Ishikawa (cell line): ENCODE data around the gene STXBP5.

Experiments
- CEBPB ChIP-seq: IDR thresholded peaks from 2 replicates; pipeline ENCODE4 v1.6.1; 2012
- CREB1 ChIP-seq: IDR thresholded peaks from 2 replicates; pipeline ENCODE4 v1.6.1; 2012; ENCODE audit warnings: low read depth
- EGR1 ChIP-seq: IDR thresholded peaks from 2 replicates; pipeline ENCODE4 v1.6.1; 2012
- EP300 ChIP-seq: IDR thresholded peaks from 2 replicates; pipeline ENCODE4 v1.6.1; 2012; ENCODE audit warnings: borderline replicate concordance
- FOXM1 ChIP-seq: IDR thresholded peaks from 2 replicates; pipeline ENCODE4 v1.6.1; 2012; ENCODE audit warnings: low read depth, borderline replicate concordance
- NFIC ChIP-seq: IDR thresholded peaks from 2 replicates; pipeline ENCODE4 v1.6.1; 2012
- RAD21 ChIP-seq: IDR thresholded peaks from 2 replicates; pipeline ENCODE4 v1.6.1; 2012; ENCODE audit warnings: low read depth
- REST ChIP-seq: IDR thresholded peaks from 2 replicates; pipeline ENCODE4 v1.6.1; 2012; ENCODE audit warnings: low read depth, mild to moderate bottlenecking
- TAF1 ChIP-seq: IDR thresholded peaks from 2 replicates; pipeline ENCODE4 v1.6.1; 2012; ENCODE audit warnings: low read depth, mild to moderate bottlenecking
- TCF12 ChIP-seq: IDR thresholded peaks from 2 replicates; pipeline ENCODE4 v1.6.1; 2012; ENCODE audit warnings: low read depth
- TEAD4 ChIP-seq: IDR thresholded peaks from 2 replicates; pipeline ENCODE4 v1.6.1; 2012
- YY1 ChIP-seq: IDR thresholded peaks from 2 replicates; pipeline ENCODE4 v1.6.1; 2012; ENCODE audit warnings: low read depth
- ZBTB7A ChIP-seq: IDR thresholded peaks from 2 replicates; pipeline ENCODE4 v1.6.1; 2012; ENCODE audit warnings: low read depth
- TF ChIP-seq, protein P1 (sequence below): IDR thresholded peaks from 2 replicates; pipeline ENCODE4 v1.6.1; 2012
- TF ChIP-seq, protein P2 (sequence below): IDR thresholded peaks from 2 replicates; pipeline ENCODE4 v1.6.1; 2012

STXBP5 gene

GRCh38 chr6:147429794-147430193 is 225.6 kb downstream of the STXBP5 start:
- TF ChIP-seq TEAD4 (no peak), FOXM1 (no peak), TCF12 (no peak), EGR1 (no peak), CEBPB (no peak), TAF1 (no peak)
- TF ChIP-seq, protein P1, sequence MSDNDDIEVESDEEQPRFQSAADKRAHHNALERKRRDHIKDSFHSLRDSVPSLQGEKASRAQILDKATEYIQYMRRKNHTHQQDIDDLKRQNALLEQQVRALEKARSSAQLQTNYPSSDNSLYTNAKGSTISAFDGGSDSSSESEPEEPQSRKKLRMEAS, result no peak
- TF ChIP-seq, protein P2, sequence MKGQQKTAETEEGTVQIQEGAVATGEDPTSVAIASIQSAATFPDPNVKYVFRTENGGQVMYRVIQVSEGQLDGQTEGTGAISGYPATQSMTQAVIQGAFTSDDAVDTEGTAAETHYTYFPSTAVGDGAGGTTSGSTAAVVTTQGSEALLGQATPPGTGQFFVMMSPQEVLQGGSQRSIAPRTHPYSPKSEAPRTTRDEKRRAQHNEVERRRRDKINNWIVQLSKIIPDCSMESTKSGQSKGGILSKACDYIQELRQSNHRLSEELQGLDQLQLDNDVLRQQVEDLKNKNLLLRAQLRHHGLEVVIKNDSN, result no peak

- no peak for TF ChIP-seq CREB1
- no peak for TF ChIP-seq REST
- no peak for TF ChIP-seq TCF12
- no peak for TF ChIP-seq NFIC
- TF ChIP-seq EGR1, result no peak
- TF ChIP-seq, protein P1, result no peak
- TF ChIP-seq RAD21, result no peak
- no peak for TF ChIP-seq CEBPB
Measured at GRCh38 chr6:147430811-147431210, 226.6 kb downstream of the STXBP5 start.

GRCh38 chr6:147434076-147434475 is 229.9 kb downstream of the STXBP5 start:
- TF ChIP-seq ZBTB7A (no peak), EP300 (no peak), NFIC (no peak), EGR1 (no peak), REST (no peak), YY1 (no peak)
- TF ChIP-seq, protein P1, result no peak

DNA sequence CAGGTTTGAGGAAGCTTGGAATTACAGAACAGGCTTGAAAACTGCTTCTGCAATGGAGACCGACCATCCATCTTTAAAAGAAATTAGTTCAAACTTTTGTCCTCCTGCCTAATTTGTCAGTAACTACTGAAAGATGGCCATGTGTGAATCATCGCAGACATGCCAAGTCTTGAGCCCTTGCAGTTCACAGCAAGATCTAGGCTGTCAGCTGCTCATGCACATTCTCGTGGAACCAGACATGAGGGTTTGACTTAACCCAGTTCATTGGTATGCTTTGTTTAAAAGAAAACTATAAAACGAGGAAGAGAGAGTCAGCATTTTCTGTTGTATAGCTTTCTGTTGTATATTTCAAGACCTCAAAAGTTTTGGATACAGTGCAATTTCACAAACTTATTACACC is 230.3 kb downstream of the STXBP5 start:
- no peak for TF ChIP-seq EP300
- no peak for TF ChIP-seq TAF1
- no peak for TF ChIP-seq NFIC
- TF ChIP-seq, protein P1, result no peak
- no peak for TF ChIP-seq CREB1
- no peak for TF ChIP-seq FOXM1
- TF ChIP-seq, protein P2, result no peak
- TF ChIP-seq YY1, result no peak
- TF ChIP-seq ZBTB7A, result no peak
- no peak for TF ChIP-seq EGR1
- no peak for TF ChIP-seq TCF12
- TF ChIP-seq RAD21, result no peak

- no peak for TF ChIP-seq TEAD4
- TF ChIP-seq EP300, result no peak
- no peak for TF ChIP-seq TCF12
- TF ChIP-seq, protein P2, result no peak
- TF ChIP-seq CEBPB, result no peak
- TF ChIP-seq TAF1, result no peak
- no peak for TF ChIP-seq CREB1
- no peak for TF ChIP-seq FOXM1
- no peak for TF ChIP-seq NFIC
- no peak for TF ChIP-seq EGR1
- TF ChIP-seq REST, result no peak
- no peak for TF ChIP-seq YY1
- no peak for TF ChIP-seq RAD21
- TF ChIP-seq, protein P1, result no peak
- TF ChIP-seq ZBTB7A, result no peak
Measured at GRCh38 chr6:147437615-147438014, 233.4 kb downstream of the STXBP5 start.
